ENCODE measurements around the gene PPIE.
"Not testable (repeated sequence)": the region's sequence is repeated elsewhere in the genome, so short reads cannot be mapped to it uniquely, and the experiment has no call there.

GRCh38 chr1:39778463-39779099, 39.9 kb downstream of the PPIE start:
- TF ChIP-seq PATZ1 (CRISPR knock-in tag; IDR thresholded peaks at IDR 0.05; ENCODE audit: borderline replicate concordance); CSDC2 (CRISPR knock-in tag; IDR thresholded peaks at IDR 0.05); CSRNP3 (CRISPR knock-in tag; IDR thresholded peaks at IDR 0.05); TSHZ2 (CRISPR knock-in tag; IDR thresholded peaks at IDR 0.05); ZFP30 (CRISPR knock-in tag; IDR thresholded peaks at IDR 0.05); ZNF565 (CRISPR knock-in tag; conservative IDR thresholded peaks at IDR 0.05; ENCODE audit: low read depth); ARNTL (CRISPR knock-in tag; IDR thresholded peaks at IDR 0.05; ENCODE audit: borderline replicate concordance, low read depth): not testable (repeated sequence)
